ENCODE results near the gene RBM20. TPM values are rescaled to one million over a fixed set of nuclear protein-coding genes. Genes with fewer than 3 reads are reported as not detected.
"Not testable (repeated sequence)": the region's sequence is repeated elsewhere in the genome, so short reads cannot be mapped to it uniquely, and the experiment has no call there.

RBM20 gene
- total RNA-seq, 1 donor from 2014 or later: 0.58 TPM

GRCh38 chr10:110865186-110865808 is 221.2 kb downstream of the RBM20 start:
- Mint-ChIP-seq H3K4me1 (peaks cover 36% of the 10 kb centered on the region), H3K27ac (ENCODE audit: unreplicated experiment) (no peak overlapping the region), H3K4me3 (no peak overlapping the region)

GRCh38 chr10:110865809-110866482 is 221.8 kb downstream of the RBM20 start:
- H3K4me3 Mint-ChIP-seq: no peak overlapping the region
- H3K9me3 Mint-ChIP-seq: no peaks in the 10 kb centered on the region
- H3K27ac Mint-ChIP-seq (ENCODE audit: unreplicated experiment): no peak overlapping the region
- H3K27me3 Mint-ChIP-seq (ENCODE audit: low read depth): no peaks in the 10 kb centered on the region
- no peak for TF ChIP-seq CTCF (conservative IDR thresholded peaks at IDR 0.05)
- no peaks in the 10 kb centered on the region for H3K36me3 Mint-ChIP-seq (ENCODE audit: low read depth)
- DNase-seq (ENCODE audit: low read depth, low spot score): no peak
- peaks cover 36% of the 10 kb centered on the region for H3K4me1 Mint-ChIP-seq

More at GRCh38 chr10:110865186-110865808, 221.2 kb downstream of the RBM20 start:
- H3K9me3 Mint-ChIP-seq: no peaks in the 10 kb centered on the region
- TF ChIP-seq CTCF (conservative IDR thresholded peaks at IDR 0.05): no peak
- no peaks in the 10 kb centered on the region for H3K27me3 Mint-ChIP-seq (ENCODE audit: low read depth)
- no peaks in the 10 kb centered on the region for H3K36me3 Mint-ChIP-seq (ENCODE audit: low read depth)
- no peak for DNase-seq (ENCODE audit: low read depth, low spot score)

- H3K36me3 Mint-ChIP-seq (ENCODE audit: low read depth); DNase-seq (ENCODE audit: low read depth, low spot score); H3K27me3 Mint-ChIP-seq (ENCODE audit: low read depth); H3K27ac Mint-ChIP-seq (ENCODE audit: unreplicated experiment); H3K9me3 Mint-ChIP-seq: not testable (repeated sequence)
- peak overlapping the region; percentile 3 for H3K4me3 Mint-ChIP-seq
- H3K4me1 Mint-ChIP-seq: peaks cover 44% of the 10 kb centered on the region
These were observed 223.1 kb downstream of the RBM20 start for GRCh38 chr10:110867011-110867806.

GRCh38 chr10:110867807-110868465 is 223.8 kb downstream of the RBM20 start:
- Mint-ChIP-seq H3K4me1 (peaks cover 44% of the 10 kb centered on the region), H3K27me3 (ENCODE audit: low read depth) (no peaks in the 10 kb centered on the region), H3K36me3 (ENCODE audit: low read depth) (no peaks in the 10 kb centered on the region), H3K27ac (ENCODE audit: unreplicated experiment) (no peak overlapping the region), H3K9me3 (no peaks in the 10 kb centered on the region), H3K4me3 (peak overlapping the region; percentile 3)
- no peak for TF ChIP-seq CTCF (conservative IDR thresholded peaks at IDR 0.05)
- no peak for DNase-seq (ENCODE audit: low read depth, low spot score)

- no peak overlapping the region for H3K27ac Mint-ChIP-seq (ENCODE audit: unreplicated experiment)
- H3K9me3 Mint-ChIP-seq: no peaks in the 10 kb centered on the region
- H3K27me3 Mint-ChIP-seq (ENCODE audit: low read depth): no peaks in the 10 kb centered on the region
- peaks cover 52% of the 10 kb centered on the region for H3K4me1 Mint-ChIP-seq
- no peak for DNase-seq (ENCODE audit: low read depth, low spot score)
- no peak for TF ChIP-seq CTCF (conservative IDR thresholded peaks at IDR 0.05)
- H3K4me3 Mint-ChIP-seq: peak overlapping the region; percentile 36
- H3K36me3 Mint-ChIP-seq (ENCODE audit: low read depth): no peaks in the 10 kb centered on the region
These were observed 224.8 kb downstream of the RBM20 start for GRCh38 chr10:110868981-110869380.
